ENCODE measurements around the gene SEPSECS. TPM values are rescaled to one million over a fixed set of nuclear protein-coding genes. Genes with fewer than 3 reads are reported as not detected.
"Not testable (repeated sequence)": the region's sequence is repeated elsewhere in the genome, so short reads cannot be mapped to it uniquely, and the experiment has no call there.

Gene SEPSECS
- polyA plus RNA-seq, 1 experiment = 2.6 TPM

GRCh38 chr4:25085671-25086070 lies 74.6 kb downstream of the SEPSECS start:
- CTCF ChIA-PET = interaction anchor here (1.5 kb wide), 1 partner anchor 59 kb away, joined by 4 read pairs; no protein-coding TSS in a partner anchor
- no peak for DNase-seq (ENCODE audit: low read depth)
- TF ChIP-seq CTCF (IDR thresholded peaks at IDR 0.05; ENCODE audit: insufficient read depth, low read depth, low read length) = no peak
- Histone ChIP-seq H3K27me3 (ENCODE audit: control insufficient read depth, insufficient read depth, low read length) (peaks cover 17% of the 10 kb centered on the region), H3K4me3 (ENCODE audit: low read depth, low read length) (no peak overlapping the region), H3K36me3 (ENCODE audit: control insufficient read depth, insufficient read depth, low read length) (no peaks in the 10 kb centered on the region)
- POLR2A ChIA-PET = no interaction called here

GRCh38 chr4:25083441-25083840 lies 76.8 kb downstream of the SEPSECS start:
- CTCF ChIA-PET; H3K36me3 ChIP-seq (ENCODE audit: control insufficient read depth, insufficient read depth, low read length); H3K4me3 ChIP-seq (ENCODE audit: low read depth, low read length); POLR2A ChIA-PET; DNase-seq (ENCODE audit: low read depth): not testable (repeated sequence)
- H3K27me3 ChIP-seq (ENCODE audit: control insufficient read depth, insufficient read depth, low read length) = peaks cover 11% of the 10 kb centered on the region

- Histone ChIP-seq H3K36me3 (ENCODE audit: control insufficient read depth, insufficient read depth, low read length) (no peaks in the 10 kb centered on the region), H3K4me3 (ENCODE audit: low read depth, low read length) (no peak overlapping the region), H3K27me3 (ENCODE audit: control insufficient read depth, insufficient read depth, low read length) (peaks cover 8% of the 10 kb centered on the region)
- POLR2A ChIA-PET = no interaction called here
- no peak for DNase-seq (ENCODE audit: low read depth)
- CTCF ChIA-PET = no interaction called here
- TF ChIP-seq CTCF (IDR thresholded peaks at IDR 0.05; ENCODE audit: insufficient read depth, low read depth, low read length) = no peak
These were observed 78.3 kb downstream of the SEPSECS start for GRCh38 chr4:25081866-25082471.

- ChIA-PET POLR2A (no interaction called here), CTCF (interaction anchor here (0.5 to 1.0 kb wide), 2 partner anchors 64 to 100 kb away, joined by 3 read pairs; no protein-coding TSS in a partner anchor)
- Histone ChIP-seq H3K36me3 (ENCODE audit: control insufficient read depth, insufficient read depth, low read length) (no peaks in the 10 kb centered on the region), H3K27me3 (ENCODE audit: control insufficient read depth, insufficient read depth, low read length) (peaks cover 6% of the 10 kb centered on the region), H3K4me3 (ENCODE audit: low read depth, low read length) (no peak overlapping the region)
- no peak for TF ChIP-seq CTCF (IDR thresholded peaks at IDR 0.05; ENCODE audit: insufficient read depth, low read depth, low read length)
- no peak for DNase-seq (ENCODE audit: low read depth)
These were observed 79.7 kb downstream of the SEPSECS start for GRCh38 chr4:25080571-25080970.

- Histone ChIP-seq H3K27me3 (ENCODE audit: control insufficient read depth, insufficient read depth, low read length) (peaks cover 3% of the 10 kb centered on the region), H3K36me3 (ENCODE audit: control insufficient read depth, insufficient read depth, low read length) (no peaks in the 10 kb centered on the region), H3K4me3 (ENCODE audit: low read depth, low read length) (no peak overlapping the region)
- no peak for DNase-seq (ENCODE audit: low read depth)
- ChIA-PET CTCF (no interaction called here), POLR2A (no interaction called here)
- TF ChIP-seq CTCF (IDR thresholded peaks at IDR 0.05; ENCODE audit: insufficient read depth, low read depth, low read length) = no peak
These were observed 81.7 kb downstream of the SEPSECS start for GRCh38 chr4:25078523-25078922.
